A549 (cell line): ENCODE data around the gene PAPPA. TPM values are rescaled to one million over a fixed set of nuclear protein-coding genes. Genes with fewer than 3 reads are reported as not detected.
A peak's percentile ranks its signal among the peaks of the same experiment; 100 is the strongest.

Experiments
- ATAC-seq, 2 experiments: fragments of 200-7000 bp in 1 of 2; fragments of >200 bp in 1 of 2; cut with Nextera tagmentation in 1 of 2; cut with Tn5 transposase in 1 of 2; 3 replicates each; pipeline versions ENCODE4 v1.8.0 to v1.9.1; 2018 to 2020; ENCODE audit warnings: mild to moderate bottlenecking in 1 of 2, moderate library complexity in 1 of 2
- CTCF ChIA-PET: fragments of 300-600 bp; sonication (Branson Sonifier 250); formaldehyde crosslinking; extraction: SDS; loops from one replicate; lab custom pipeline; 2021; ENCODE audit warnings: antibody characterized with exemption, inconsistent platforms; lab: Yijun Ruan, JAX
- POLR2A ChIA-PET: fragments of 350-600 bp; formaldehyde crosslinking; extraction: SDS; loops from one replicate; lab custom pipeline; 2021; ENCODE audit warnings: antibody characterized with exemption, inconsistent platforms; lab: Yijun Ruan, JAX
- DNase-seq, 2 experiments: peaks; one replicate each; pipeline versions ENCODE4 v3.0.0 to v3.0.0-alpha.2; 2011 to 2016; ENCODE audit warnings: low read depth in 1 of 2, low spot score in 1 of 2
- FAIRE-seq: peaks from 2 replicates; lab custom pipeline; 2011; peaks lifted over from hg19 to GRCh38; lab: Jason Lieb, UNC
- H3K27ac ChIP-seq, 2 experiments: fragments of >200 bp; sonication (Bioruptor Twin); formaldehyde crosslinking; 3 replicates each; pipeline ENCODE4 v1.5.1; 2016 to 2017
- H3K4me1 ChIP-seq: fragments of >200 bp; sonication (Bioruptor Twin); formaldehyde crosslinking; 3 replicates; pipeline ENCODE4 v1.6.1; 2016
- H3K4me2 ChIP-seq: fragments of >200 bp; sonication (Bioruptor Twin); formaldehyde crosslinking; 3 replicates; pipeline ENCODE4 v1.6.1; 2016
- H3K4me3 ChIP-seq: fragments of >200 bp; sonication (Bioruptor Twin); formaldehyde crosslinking; 3 replicates; pipeline ENCODE4 v1.5.1; 2016
- H3K9me3 ChIP-seq: fragments of >200 bp; sonication (Bioruptor Twin); formaldehyde crosslinking; 3 replicates; pipeline ENCODE4 v1.6.1; 2016
- BCL3 ChIP-seq: fragments of >200 bp; sonication (Bioruptor Twin); formaldehyde crosslinking; IDR thresholded peaks from 3 replicates; pipeline ENCODE4 v1.6.1; 2016
- CBX2 ChIP-seq: fragments of 200-600 bp; sonication (generic); IDR thresholded peaks from 2 replicates; pipeline ENCODE4 v1.6.1; 2016; ENCODE audit warnings: low read depth, mild to moderate bottlenecking, borderline replicate concordance
- CBX8 ChIP-seq: fragments of 200-600 bp; sonication (generic); IDR thresholded peaks from 2 replicates; pipeline ENCODE4 v1.6.1; 2016
- CEBPB ChIP-seq, 2 experiments: fragments of >200 bp in 1 of 2; sonication (Bioruptor Twin) in 1 of 2; formaldehyde crosslinking in 1 of 2; IDR thresholded peaks; 2 replicates each; pipeline ENCODE4 v1.6.1; 2012 to 2016
- CHD2 ChIP-seq: fragments of 150-350 bp; IDR thresholded peaks from 2 replicates; pipeline ENCODE4 v1.6.1; 2014; ENCODE audit warnings: low read length; ENCODE audit not compliant: partially characterized antibody
- EP300 ChIP-seq, 2 experiments: fragments of >200 bp; sonication (Bioruptor Twin); formaldehyde crosslinking; IDR thresholded peaks; 2 replicates in 1 of 2; 3 replicates in 1 of 2; pipeline ENCODE4 v1.6.1; 2016 to 2017
- FOSL2 ChIP-seq, 2 experiments: fragments of 450-650 bp in 1 of 2; fragments of >200 bp in 1 of 2; sonication (Bioruptor Twin) in 1 of 2; formaldehyde crosslinking; IDR thresholded peaks; 2 replicates each; pipeline versions ENCODE4 v1.5.0 to v1.6.1; 2016 to 2020; ENCODE audit warnings: mild to moderate bottlenecking in 1 of 2, moderate library complexity in 1 of 2
- FOXS1 ChIP-seq: fragments of 250-450 bp; sonication (Bioruptor Pico); IDR thresholded peaks from 2 replicates; pipeline ENCODE4 v1.5.0; 2020; ENCODE audit warnings: mild to moderate bottlenecking, moderate library complexity
- HOXB13 ChIP-seq: fragments of 250-450 bp; sonication (Bioruptor Pico); IDR thresholded peaks from 2 replicates; pipeline ENCODE4 v1.5.0; 2020; ENCODE audit warnings: low read depth, mild to moderate bottlenecking, moderate library complexity
- HOXB5 ChIP-seq: fragments of 250-450 bp; sonication (Bioruptor Pico); IDR thresholded peaks from 2 replicates; pipeline ENCODE4 v1.5.0; 2020; ENCODE audit warnings: mild to moderate bottlenecking, moderate library complexity
- JUN ChIP-seq, 2 experiments: fragments of >200 bp; sonication (Bioruptor Twin); formaldehyde crosslinking; IDR thresholded peaks; 2 replicates in 1 of 2; 3 replicates in 1 of 2; pipeline ENCODE4 v1.6.1; 2016 to 2017
- JUNB ChIP-seq: fragments of >200 bp; sonication (Bioruptor Twin); formaldehyde crosslinking; IDR thresholded peaks from 2 replicates; pipeline ENCODE4 v1.6.1; 2016
- MAZ ChIP-seq: fragments of 150-350 bp; IDR thresholded peaks from 2 replicates; pipeline ENCODE4 v1.6.1; 2014; ENCODE audit warnings: antibody characterized with exemption, low read depth, low read length, borderline replicate concordance
- POLR2AphosphoS2 ChIP-seq: conservative IDR thresholded peaks from 2 replicates; pipeline ENCODE4 v1.6.1; 2012; ENCODE audit warnings: low read length, improper control_type of control experiment, inconsistent platforms
- RAD21 ChIP-seq, 2 experiments: fragments of >200 bp in 1 of 2; sonication (Bioruptor Twin) in 1 of 2; formaldehyde crosslinking in 1 of 2; IDR thresholded peaks in 1 of 2; conservative IDR thresholded peaks in 1 of 2; 2 replicates in 1 of 2; 3 replicates in 1 of 2; pipeline ENCODE4 v1.6.1; 2012 to 2018; ENCODE audit warnings: inconsistent platforms in 1 of 2
- RCOR1 ChIP-seq: fragments of 150-350 bp; IDR thresholded peaks from 2 replicates; pipeline ENCODE4 v1.6.1; 2014; ENCODE audit warnings: antibody characterized with exemption, low read length, low read depth
- ZC3H11A ChIP-seq: fragments of 450-650 bp; IDR thresholded peaks from 2 replicates; pipeline ENCODE4 v1.6.1; 2014; ENCODE audit warnings: antibody characterized with exemption, mild to moderate bottlenecking
- ZFP36 ChIP-seq: fragments of 450-650 bp; IDR thresholded peaks from 2 replicates; pipeline ENCODE4 v1.6.1; 2014; ENCODE audit warnings: borderline replicate concordance; ENCODE audit not compliant: partially characterized antibody
- WGBS: methylation state at CpG from one replicate; pipeline ENCODE4 v1.1.6; 2017; ENCODE audit errors: missing lambda C conversion rate; 5-methylcytosine and 5-hydroxymethylcytosine counted together
- polyA plus RNA-seq, 4 experiments: library from polyadenylated mRNA; depleted of rRNA in 3 of 4; stranded (reverse); fragments of >200 nt; fragmentation: RNase III in 1 of 4; extraction: RNeasy Plus Mini Kit Qiagen cat#74134 plus additional on column Dnase treatment in 1 of 4; gene quantifications; 2 replicates in 3 of 4; 3 replicates in 1 of 4; pipeline ENCODE4 v1.2.3, GENCODE V29; 2011 to 2017
- TF ChIP-seq, protein P1 (sequence below): IDR thresholded peaks from 2 replicates; pipeline ENCODE4 v1.6.1; 2012
- TF ChIP-seq, protein P2 (sequence below): fragments of >200 bp; sonication (Bioruptor Twin); formaldehyde crosslinking; IDR thresholded peaks from 3 replicates; pipeline ENCODE4 v1.5.1; 2016

PAPPA gene
- polyA plus RNA-seq, 2 of the 4 experiments (the other 2 are of a cell fraction): 40.0 to 127 TPM

DNA sequence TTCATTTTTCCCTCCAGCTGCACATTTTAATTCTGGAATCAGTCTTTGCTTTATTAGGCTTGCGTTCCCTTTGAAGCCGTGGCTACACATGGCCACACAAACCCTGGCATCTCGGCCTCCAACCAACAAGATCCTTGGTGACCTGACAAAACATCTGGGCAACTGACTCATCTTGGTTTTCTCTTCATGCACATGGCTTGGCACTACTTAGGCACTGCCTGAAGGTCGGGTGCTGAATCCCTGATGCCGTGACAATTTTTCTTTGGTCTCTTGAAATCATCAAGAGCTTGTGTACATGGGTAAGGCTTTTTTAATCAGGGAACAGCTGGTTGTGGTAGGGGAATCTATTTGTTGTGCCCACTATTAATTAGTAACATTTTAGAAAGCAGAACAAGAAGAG is 16.0 kb upstream of the PAPPA start:
- WGBS: 82% methylated on average over 5 of the region's 5 CpGs
- no peak for DNase-seq
- no peak for ATAC-seq
- peak overlapping the region in 1 of 2 experiments; percentile 10; a peak in 1 of 6 replicates for H3K27ac ChIP-seq
- H3K4me2 ChIP-seq: no peak overlapping the region
- POLR2A ChIA-PET: interaction anchor here (0.6 kb wide), 1 partner anchor 14 kb away, joined by 3 read pairs; no protein-coding TSS in a partner anchor
- no peak overlapping the region for H3K4me3 ChIP-seq
- 0 out of 3 replicates have a peak, but pooled peaks cover 4% of the 10 kb centered on the region for H3K4me1 ChIP-seq
- CTCF ChIA-PET: interaction anchor here (0.6 kb wide), 1 partner anchor 194 kb away, joined by 3 read pairs; no protein-coding TSS in a partner anchor
- H3K9me3 ChIP-seq: no peaks in the 10 kb centered on the region
- FAIRE-seq: no peak
- TF ChIP-seq FOXS1 (CRISPR knock-in tag): no peak
- no peak for TF ChIP-seq FOSL2 (IDR thresholded peaks at IDR 0.05)
- no peak for TF ChIP-seq FOSL2 (CRISPR knock-in tag; IDR thresholded peaks at IDR 0.05)
- TF ChIP-seq POLR2AphosphoS2: no peak
- TF ChIP-seq, all 56 proteins: peak for 0

- CTCF ChIA-PET: no interaction called here
- no peak for DNase-seq
- peaks cover 9% of the 10 kb centered on the region; the same call in 1 of the 3 replicates for H3K9me3 ChIP-seq
- WGBS: 81% methylated on average over 6 of the region's 6 CpGs
- POLR2A ChIA-PET: no interaction called here
- no peak for FAIRE-seq
- no peak overlapping the region for H3K4me3 ChIP-seq
- TF ChIP-seq, protein P1, sequence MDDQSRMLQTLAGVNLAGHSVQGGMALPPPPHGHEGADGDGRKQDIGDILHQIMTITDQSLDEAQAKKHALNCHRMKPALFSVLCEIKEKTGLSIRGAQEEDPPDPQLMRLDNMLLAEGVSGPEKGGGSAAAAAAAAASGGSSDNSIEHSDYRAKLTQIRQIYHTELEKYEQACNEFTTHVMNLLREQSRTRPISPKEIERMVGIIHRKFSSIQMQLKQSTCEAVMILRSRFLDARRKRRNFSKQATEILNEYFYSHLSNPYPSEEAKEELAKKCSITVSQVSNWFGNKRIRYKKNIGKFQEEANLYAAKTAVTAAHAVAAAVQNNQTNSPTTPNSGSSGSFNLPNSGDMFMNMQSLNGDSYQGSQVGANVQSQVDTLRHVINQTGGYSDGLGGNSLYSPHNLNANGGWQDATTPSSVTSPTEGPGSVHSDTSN: no peak
- peak in 1 of 2 experiments; percentile 30; a peak in 1 of 4 replicates for TF ChIP-seq CEBPB (IDR thresholded peaks at IDR 0.05)
- TF ChIP-seq RCOR1: no peak
- no peak for TF ChIP-seq CBX8
- no peak for TF ChIP-seq POLR2AphosphoS2
- no peak for TF ChIP-seq HOXB13 (CRISPR knock-in tag)
- no peak for TF ChIP-seq BCL3
- no peak for TF ChIP-seq EP300 (IDR thresholded peaks at IDR 0.05)
- ATAC-seq: no peak
- H3K4me1 ChIP-seq: peaks cover 25% of the 10 kb centered on the region
- no peak overlapping the region for H3K4me2 ChIP-seq
- peak overlapping the region; percentile 18 to 83; a peak in 3 of 6 replicates for H3K27ac ChIP-seq
These were observed 11.6 kb upstream of the PAPPA start for GRCh38 chr9:116141864-116142561.

DNA sequence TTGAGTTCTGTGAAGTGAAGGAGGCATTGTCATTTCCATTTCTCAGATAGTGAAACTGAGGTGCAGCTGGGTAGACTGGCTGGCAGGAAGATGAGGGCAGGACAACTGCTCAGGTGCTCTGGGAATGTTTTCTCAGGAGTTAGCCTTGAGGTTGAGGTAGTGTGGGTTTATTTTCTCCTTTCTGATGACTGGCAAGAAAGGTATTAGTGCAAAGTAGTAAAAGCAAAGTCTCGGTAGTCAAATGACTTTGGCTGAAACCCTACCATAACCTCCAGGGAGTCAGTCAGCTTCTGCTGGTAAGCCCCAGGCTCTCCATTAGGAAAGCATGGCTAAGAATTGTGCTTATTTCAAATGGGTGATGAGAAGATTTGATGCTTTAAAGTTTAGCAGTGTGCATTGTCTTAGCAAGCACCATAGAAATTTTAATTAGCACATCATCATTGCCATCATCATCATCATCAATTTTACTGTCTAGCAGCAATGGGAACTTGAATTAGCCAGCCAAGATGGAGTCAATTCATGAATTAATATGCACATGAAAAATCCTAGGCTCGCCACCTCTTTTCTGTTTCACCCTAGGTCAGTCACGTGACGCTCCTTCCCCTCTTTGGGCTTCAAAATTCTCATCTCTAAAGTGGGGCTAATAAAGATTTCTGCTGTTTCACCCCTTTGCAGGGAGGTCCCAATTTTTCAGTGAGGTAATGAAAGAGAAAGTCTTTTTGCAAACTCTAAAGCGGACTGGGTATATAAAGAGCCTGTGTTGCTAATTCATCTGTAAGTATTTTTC is 10.7 kb upstream of the PAPPA start:
- POLR2A ChIA-PET: no interaction called here
- Histone ChIP-seq H3K4me2 (no peak overlapping the region), H3K27ac (peak overlapping the region; percentile 75 to 83), H3K9me3 (peaks cover 9% of the 10 kb centered on the region; the same call in 1 of the 3 replicates), H3K4me3 (no peak overlapping the region), H3K4me1 (peaks cover 28% of the 10 kb centered on the region)
- no peak for FAIRE-seq
- WGBS: 91% methylated on average over 5 of the region's 5 CpGs
- CTCF ChIA-PET: no interaction called here
- no peak for ATAC-seq
- TF ChIP-seq MAZ (no peak), HOXB5 (CRISPR knock-in tag) (no peak), JUNB (no peak), ZFP36 (no peak), CBX2 (no peak), JUN (IDR thresholded peaks at IDR 0.05) (no peak), ZC3H11A (no peak), CHD2 (no peak), RAD21 (conservative IDR thresholded peaks at IDR 0.05 in 1 of 2, IDR thresholded peaks at IDR 0.05 in 1 of 2) (no peak)
- TF ChIP-seq, protein P2, sequence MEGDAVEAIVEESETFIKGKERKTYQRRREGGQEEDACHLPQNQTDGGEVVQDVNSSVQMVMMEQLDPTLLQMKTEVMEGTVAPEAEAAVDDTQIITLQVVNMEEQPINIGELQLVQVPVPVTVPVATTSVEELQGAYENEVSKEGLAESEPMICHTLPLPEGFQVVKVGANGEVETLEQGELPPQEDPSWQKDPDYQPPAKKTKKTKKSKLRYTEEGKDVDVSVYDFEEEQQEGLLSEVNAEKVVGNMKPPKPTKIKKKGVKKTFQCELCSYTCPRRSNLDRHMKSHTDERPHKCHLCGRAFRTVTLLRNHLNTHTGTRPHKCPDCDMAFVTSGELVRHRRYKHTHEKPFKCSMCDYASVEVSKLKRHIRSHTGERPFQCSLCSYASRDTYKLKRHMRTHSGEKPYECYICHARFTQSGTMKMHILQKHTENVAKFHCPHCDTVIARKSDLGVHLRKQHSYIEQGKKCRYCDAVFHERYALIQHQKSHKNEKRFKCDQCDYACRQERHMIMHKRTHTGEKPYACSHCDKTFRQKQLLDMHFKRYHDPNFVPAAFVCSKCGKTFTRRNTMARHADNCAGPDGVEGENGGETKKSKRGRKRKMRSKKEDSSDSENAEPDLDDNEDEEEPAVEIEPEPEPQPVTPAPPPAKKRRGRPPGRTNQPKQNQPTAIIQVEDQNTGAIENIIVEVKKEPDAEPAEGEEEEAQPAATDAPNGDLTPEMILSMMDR: no peak
- no peak for DNase-seq
